IMR-90 (cell line): ENCODE data around the gene TMEM117. TPM values are rescaled to one million over a fixed set of nuclear protein-coding genes. Genes with fewer than 3 reads are reported as not detected.

Experiments
- ATAC-seq: fragments of 200-7000 bp; cut with Tn5 transposase; 2 replicates; pipeline ENCODE4 v1.9.1; 2020; ENCODE audit warnings: low read depth, mild to moderate bottlenecking, moderate library complexity
- BruUV-seq: library from RNA; stranded (reverse); fragments of 400-500 nt; replicated peaks from 2 replicates; lab custom pipeline; 2021; lab: Mats Ljungman, UMichigan
- CTCF ChIA-PET: fragments of 300-600 bp; formaldehyde crosslinking; extraction: SDS; loops from one replicate; lab custom pipeline; 2021; ENCODE audit warnings: antibody characterized with exemption; lab: Yijun Ruan, JAX
- POLR2A ChIA-PET: fragments of 300-600 bp; sonication (Branson Sonifier 250); formaldehyde crosslinking; loops from one replicate; lab custom pipeline; 2022; ENCODE audit warnings: antibody characterized with exemption; ENCODE audit not compliant: unreplicated experiment; lab: Charles Lee
- DNase-seq: peaks from one replicate; pipeline ENCODE4 v3.0.0; 2013
- H2AFZ ChIP-seq: replicated peaks from 2 replicates; pipeline ENCODE3; 2013; ENCODE audit warnings: low read length, mild to moderate bottlenecking; ENCODE audit not compliant: poor library complexity
- H2AK5ac ChIP-seq: 2 replicates; pipeline ENCODE4 v1.6.1; 2013; ENCODE audit warnings: low read depth, low read length, inconsistent platforms
- H2AK9ac ChIP-seq: replicated peaks from 2 replicates; pipeline ENCODE3; 2013; ENCODE audit warnings: mild to moderate bottlenecking, low read depth, low read length, moderate library complexity; ENCODE audit not compliant: poor library complexity
- H2BK120ac ChIP-seq: 2 replicates; pipeline ENCODE4 v1.6.1; 2013; ENCODE audit warnings: low read depth, low read length, inconsistent platforms
- H2BK15ac ChIP-seq: 3 replicates; pipeline ENCODE4 v1.6.1; 2013; ENCODE audit warnings: low read depth, low read length, inconsistent platforms
- H2BK20ac ChIP-seq: 2 replicates; pipeline ENCODE4 v1.6.1; 2013; ENCODE audit warnings: low read depth, mild to moderate bottlenecking, inconsistent platforms, low read length, moderate library complexity
- H2BK5ac ChIP-seq: 2 replicates; pipeline ENCODE4 v1.6.1; 2013; ENCODE audit warnings: mild to moderate bottlenecking, low read depth, low read length, inconsistent platforms; ENCODE audit not compliant: poor library complexity, severe bottlenecking
- H3K14ac ChIP-seq: replicated peaks from 2 replicates; pipeline ENCODE4 v1.6.1; 2013; ENCODE audit warnings: low read depth, low read length, inconsistent platforms
- H3K18ac ChIP-seq: 2 replicates; pipeline ENCODE4 v1.6.1; 2013; ENCODE audit warnings: low read depth, low read length, control low read depth
- H3K23ac ChIP-seq: 2 replicates; pipeline ENCODE4 v1.6.1; 2013; ENCODE audit warnings: low read depth, low read length, inconsistent platforms
- H3K27ac ChIP-seq: 2 replicates; pipeline ENCODE4 v1.5.1; 2013; ENCODE audit warnings: mild to moderate bottlenecking, control low read depth, low read length; ENCODE audit not compliant: insufficient read depth
- H3K27me3 ChIP-seq: 2 replicates; pipeline ENCODE4 v1.6.1; 2013; ENCODE audit warnings: low read length; ENCODE audit not compliant: control insufficient read depth, insufficient read depth
- H3K36me3 ChIP-seq: 2 replicates; pipeline ENCODE4 v1.6.1; 2013; ENCODE audit warnings: low read length, mixed read lengths; ENCODE audit not compliant: control insufficient read depth, insufficient read depth
- H3K4ac ChIP-seq: 2 replicates; pipeline ENCODE4 v1.6.1; 2013; ENCODE audit warnings: low read depth, low read length, inconsistent platforms
- H3K4me1 ChIP-seq: 2 replicates; pipeline ENCODE4 v1.6.1; 2013; ENCODE audit warnings: low read length, mixed read lengths; ENCODE audit not compliant: control insufficient read depth, insufficient read depth
- H3K4me2 ChIP-seq: 2 replicates; pipeline ENCODE4 v1.6.1; 2013; ENCODE audit warnings: low read depth, mild to moderate bottlenecking, control low read depth, low read length, moderate library complexity
- H3K4me3 ChIP-seq: 2 replicates; pipeline ENCODE4 v1.5.1; 2013; ENCODE audit warnings: low read depth, mild to moderate bottlenecking, control low read depth, low read length, moderate library complexity; ENCODE audit not compliant: insufficient read depth
- H3K56ac ChIP-seq: 2 replicates; pipeline ENCODE4 v1.6.1; 2013; ENCODE audit warnings: low read length, inconsistent platforms; ENCODE audit not compliant: insufficient read depth; ENCODE audit errors: extremely low read depth
- H3K79me1 ChIP-seq, 2 experiments: 2 replicates each; pipeline ENCODE4 v1.6.1; 2013; ENCODE audit warnings: low read length in 2 of 2, inconsistent platforms in 1 of 2, low read depth in 1 of 2
- H3K9ac ChIP-seq: 2 replicates; pipeline ENCODE4 v1.6.1; 2013; ENCODE audit warnings: low read depth, low read length, control low read depth
- H3K9me1 ChIP-seq: 2 replicates; pipeline ENCODE4 v1.6.1; 2013; ENCODE audit warnings: low read length, inconsistent platforms; ENCODE audit not compliant: insufficient read depth
- H3K9me3 ChIP-seq: 2 replicates; pipeline ENCODE4 v1.6.1; 2013; ENCODE audit warnings: low read length; ENCODE audit not compliant: control insufficient read depth, insufficient read depth
- H4K20me1 ChIP-seq: 2 replicates; pipeline ENCODE4 v1.6.1; 2013; ENCODE audit warnings: low read length, inconsistent platforms; ENCODE audit not compliant: insufficient read depth
- H4K5ac ChIP-seq: 2 replicates; pipeline ENCODE4 v1.6.1; 2013; ENCODE audit warnings: mild to moderate bottlenecking, low read depth, low read length, control low read depth
- H4K8ac ChIP-seq, 2 experiments: 2 replicates each; pipeline ENCODE4 v1.6.1; 2013; ENCODE audit warnings: low read depth in 2 of 2, low read length in 2 of 2, control low read depth in 1 of 2, inconsistent platforms in 1 of 2
- H4K91ac ChIP-seq: 2 replicates; pipeline ENCODE4 v1.6.1; 2013; ENCODE audit warnings: low read depth, low read length, inconsistent platforms; ENCODE audit not compliant: insufficient read depth
- BHLHE40 ChIP-seq: fragments of 150-350 bp; IDR thresholded peaks from 2 replicates; pipeline ENCODE4 v1.6.1; 2016; ENCODE audit warnings: mild to moderate bottlenecking, low read depth, low read length
- CEBPB ChIP-seq: IDR thresholded peaks from 2 replicates; pipeline ENCODE4 v1.6.1; 2012; ENCODE audit warnings: low read depth, low read length, improper control_type of control experiment
- CHD1 ChIP-seq: IDR thresholded peaks from 2 replicates; pipeline ENCODE4 v1.6.1; 2012; ENCODE audit warnings: low read depth, low read length, improper control_type of control experiment
- ELK1 ChIP-seq: fragments of 150-350 bp; IDR thresholded peaks from 2 replicates; pipeline ENCODE4 v1.6.1; 2016; ENCODE audit warnings: low read depth, mild to moderate bottlenecking, low read length, moderate library complexity, borderline replicate concordance
- FOS ChIP-seq: fragments of 150-350 bp; IDR thresholded peaks from 2 replicates; pipeline ENCODE4 v1.6.1; 2016; ENCODE audit warnings: low read depth, low read length
- MAFK ChIP-seq: IDR thresholded peaks from 2 replicates; pipeline ENCODE4 v1.6.1; 2012; ENCODE audit warnings: low read depth, low read length, improper control_type of control experiment
- MAZ ChIP-seq: IDR thresholded peaks from 2 replicates; pipeline ENCODE4 v1.6.1; 2012; ENCODE audit warnings: low read depth, mild to moderate bottlenecking, low read length, improper control_type of control experiment, moderate library complexity, borderline replicate concordance
- MXI1 ChIP-seq: IDR thresholded peaks from 2 replicates; pipeline ENCODE4 v1.6.1; 2012; ENCODE audit warnings: low read depth, mild to moderate bottlenecking, low read length, moderate library complexity, borderline replicate concordance
- NFE2L2 ChIP-seq: fragments of 150-350 bp; IDR thresholded peaks from 2 replicates; pipeline ENCODE4 v1.6.1; 2016; ENCODE audit warnings: low read depth, mild to moderate bottlenecking, low read length
- POLR2A ChIP-seq: IDR thresholded peaks from 2 replicates; pipeline ENCODE4 v1.6.1; 2012; ENCODE audit warnings: mild to moderate bottlenecking, low read depth, low read length
- RAD21 ChIP-seq: IDR thresholded peaks from 2 replicates; pipeline ENCODE4 v1.6.1; 2012; ENCODE audit warnings: low read length, improper control_type of control experiment
- RCOR1 ChIP-seq: IDR thresholded peaks from 2 replicates; pipeline ENCODE4 v1.6.1; 2012; ENCODE audit warnings: mild to moderate bottlenecking, low read length, improper control_type of control experiment; ENCODE audit not compliant: insufficient replicate concordance
- RFX5 ChIP-seq: IDR thresholded peaks from 2 replicates; pipeline ENCODE4 v1.8.0; 2012; ENCODE audit warnings: low read depth, mild to moderate bottlenecking, low read length, moderate library complexity
- SMC3 ChIP-seq: fragments of 150-350 bp; IDR thresholded peaks from 2 replicates; pipeline ENCODE4 v1.6.1; 2016; ENCODE audit warnings: low read depth, mild to moderate bottlenecking, antibody characterized with exemption, low read length, moderate library complexity
- USF2 ChIP-seq: fragments of 150-350 bp; IDR thresholded peaks from 2 replicates; pipeline ENCODE4 v1.6.1; 2017; ENCODE audit warnings: mild to moderate bottlenecking, antibody characterized with exemption, low read length, low read depth
- dilution Hi-C: fragments of 300-500 bp; cut with HindIII; formaldehyde crosslinking; loops from one replicate; pipeline ENCODE4 v1.14.3; 2018; ENCODE audit warnings: low sequenced_read_pairs; ENCODE audit not compliant: unreplicated experiment
- in situ Hi-C: fragments of 300-500 bp; cut with MboI; formaldehyde crosslinking; loops from 3 replicates; pipeline ENCODE4 v1.14.3; 2019; ENCODE audit warnings: low sequenced_read_pairs, inconsistent platforms, mixed read lengths
- intact Hi-C: fragments of 100-400 bp; cut with micrococcal nuclease; formaldehyde crosslinking; loops from 2 replicates; pipeline ENCODE4 v1.10.0; 2022
- polyA plus RNA-seq, 3 experiments: library from polyadenylated mRNA; depleted of rRNA; stranded (reverse); fragments of >200 nt; gene quantifications; 2 replicates each; pipeline ENCODE4 v1.2.3, GENCODE V29; 2012; ENCODE audit warnings: low replicate concordance in 1 of 3
- total RNA-seq: library from RNA; depleted of rRNA; stranded (reverse); fragments of >200 nt; gene quantifications from 2 replicates; pipeline ENCODE4 v1.2.3, GENCODE V29; 2012
- TF ChIP-seq, protein P1 (sequence below): conservative IDR thresholded peaks from 2 replicates; pipeline ENCODE4 v1.5.1; 2012; ENCODE audit warnings: mild to moderate bottlenecking, low read depth, low read length, improper control_type of control experiment

The TMEM117 gene
- total and polyA plus RNA-seq, 2 of the 4 experiments (the other 2 are of a cell fraction), result 8.7 to 21.0 TPM

GRCh38 chr12:44003721-44004120, 167.8 kb downstream of the TMEM117 start:
- dilution Hi-C loops (no loop called here), in situ Hi-C loops (loop anchor here (10.0 kb wide), 1 partner anchor 921 kb away; no protein-coding TSS in a partner anchor), intact Hi-C loops (no loop called here)
- no peak overlapping the region for H3K4ac ChIP-seq
- CTCF ChIA-PET, result no interaction called here
- POLR2A ChIA-PET, result no interaction called here
- no peak for ATAC-seq
- H3K9ac ChIP-seq, result no peak overlapping the region
- no peak overlapping the region for H3K18ac ChIP-seq
- no peak overlapping the region for H2BK20ac ChIP-seq
- no TSS peak for BruUV-seq
- H2AK9ac ChIP-seq, result no peak overlapping the region
- H3K4me3 ChIP-seq, result no peak overlapping the region
- no peak overlapping the region for H2AFZ ChIP-seq
- H3K9me1 ChIP-seq, result no peaks in the 10 kb centered on the region
- no peak overlapping the region for H2BK120ac ChIP-seq
- no peak overlapping the region for H2BK5ac ChIP-seq
- no peak overlapping the region for H2AK5ac ChIP-seq
- no peak overlapping the region for H3K14ac ChIP-seq
- no peaks in the 10 kb centered on the region; the same call in 1 of the 2 replicates for H3K4me1 ChIP-seq
- no peak overlapping the region for H3K4me2 ChIP-seq
- no peak overlapping the region for H3K27ac ChIP-seq
- H3K9me3 ChIP-seq, result peaks cover under 1% of the 10 kb centered on the region; the same call in 1 of the 2 replicates
- TF ChIP-seq MAFK (no peak), CEBPB (no peak), SMC3 (no peak), RFX5 (no peak), RCOR1 (no peak), MAZ (no peak), RAD21 (no peak), USF2 (no peak), CHD1 (no peak), POLR2A (no peak), NFE2L2 (no peak), MXI1 (no peak), BHLHE40 (no peak), FOS (no peak), ELK1 (no peak)
- TF ChIP-seq, protein P1, sequence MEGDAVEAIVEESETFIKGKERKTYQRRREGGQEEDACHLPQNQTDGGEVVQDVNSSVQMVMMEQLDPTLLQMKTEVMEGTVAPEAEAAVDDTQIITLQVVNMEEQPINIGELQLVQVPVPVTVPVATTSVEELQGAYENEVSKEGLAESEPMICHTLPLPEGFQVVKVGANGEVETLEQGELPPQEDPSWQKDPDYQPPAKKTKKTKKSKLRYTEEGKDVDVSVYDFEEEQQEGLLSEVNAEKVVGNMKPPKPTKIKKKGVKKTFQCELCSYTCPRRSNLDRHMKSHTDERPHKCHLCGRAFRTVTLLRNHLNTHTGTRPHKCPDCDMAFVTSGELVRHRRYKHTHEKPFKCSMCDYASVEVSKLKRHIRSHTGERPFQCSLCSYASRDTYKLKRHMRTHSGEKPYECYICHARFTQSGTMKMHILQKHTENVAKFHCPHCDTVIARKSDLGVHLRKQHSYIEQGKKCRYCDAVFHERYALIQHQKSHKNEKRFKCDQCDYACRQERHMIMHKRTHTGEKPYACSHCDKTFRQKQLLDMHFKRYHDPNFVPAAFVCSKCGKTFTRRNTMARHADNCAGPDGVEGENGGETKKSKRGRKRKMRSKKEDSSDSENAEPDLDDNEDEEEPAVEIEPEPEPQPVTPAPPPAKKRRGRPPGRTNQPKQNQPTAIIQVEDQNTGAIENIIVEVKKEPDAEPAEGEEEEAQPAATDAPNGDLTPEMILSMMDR, result no peak
- no peak overlapping the region for H3K56ac ChIP-seq
- H4K20me1 ChIP-seq, result no peaks in the 10 kb centered on the region
- H3K23ac ChIP-seq, result no peak overlapping the region
- no peaks in the 10 kb centered on the region for H3K36me3 ChIP-seq
- H4K91ac ChIP-seq, result no peak overlapping the region
- H3K79me1 ChIP-seq, result no peaks in the 10 kb centered on the region
- no peak overlapping the region for H4K8ac ChIP-seq
- H3K27me3 ChIP-seq, result no peaks in the 10 kb centered on the region
- DNase-seq, result no peak
- H4K5ac ChIP-seq, result no peak overlapping the region
- H2BK15ac ChIP-seq, result no peak overlapping the region
